K562 (cell line): ENCODE measurements around the gene ZNF649. TPM values are rescaled to one million over a fixed set of nuclear protein-coding genes. Genes with fewer than 3 reads are reported as not detected.
A peak's percentile ranks its signal among the peaks of the same experiment; 100 is the strongest.

Source experiments
- ATAC-seq: fragments of 200-7000 bp; cut with Tn5 transposase; 3 replicates; pipeline ENCODE4 v1.9.1; 2020; ENCODE audit warnings: moderate library complexity
- BruUV-seq: library from RNA; stranded (reverse); fragments of 400-500 nt; replicated peaks from 2 replicates; lab custom pipeline; 2021; lab: Mats Ljungman, UMichigan
- CTCF ChIA-PET: fragments of 300-600 bp; formaldehyde crosslinking; extraction: SDS; loops from one replicate; lab custom pipeline; 2021; ENCODE audit warnings: low intra/inter-chr PET ratio; lab: Yijun Ruan, JAX
- POLR2A ChIA-PET: fragments of 300-600, 350-650 bp; sonication (Branson Sonifier 250); formaldehyde crosslinking; extraction: SDS; loops from one replicate; lab custom pipeline; 2021; ENCODE audit warnings: antibody characterized with exemption, inconsistent platforms; lab: Yijun Ruan, JAX
- DNase-seq, 4 experiments: peaks; one replicate each; pipeline versions ENCODE4 v3.0.0 to v3.0.0-alpha.2; 2011 to 2018; ENCODE audit warnings: low spot score in 3 of 4, mixed read lengths in 3 of 4; ENCODE audit errors: extremely low read depth in 1 of 4
- FAIRE-seq: peaks from 2 replicates; lab custom pipeline; 2011; peaks lifted over from hg19 to GRCh38; lab: Jason Lieb, UNC
- H2AFZ ChIP-seq: 2 replicates; pipeline ENCODE4 v1.6.0; 2011; ENCODE audit warnings: low read depth, low read length, control low read depth, inconsistent platforms
- H3K27ac ChIP-seq: fragments of 200-600 bp; 3 replicates; pipeline ENCODE4 v1.8.0; 2011; ENCODE audit warnings: low read depth, mild to moderate bottlenecking, control low read depth, inconsistent platforms, low read length, moderate library complexity, mixed read lengths; ENCODE audit errors: extremely low read depth
- H3K27me3 ChIP-seq, 2 experiments: fragments of 300-600 bp in 1 of 2; 2 replicates in 1 of 2; 3 replicates in 1 of 2; pipeline versions ENCODE4 v1.6.0 to v1.8.0; 2011; ENCODE audit warnings: inconsistent platforms in 2 of 2, low read length in 2 of 2, mild to moderate bottlenecking in 1 of 2, mixed read lengths in 1 of 2, moderate library complexity in 1 of 2; ENCODE audit not compliant: control insufficient read depth in 2 of 2, insufficient read depth in 2 of 2
- H3K36me3 ChIP-seq: fragments of 300-600 bp; 3 replicates; pipeline ENCODE4 v1.8.0; 2011; ENCODE audit warnings: mild to moderate bottlenecking, low read length, inconsistent platforms; ENCODE audit not compliant: control insufficient read depth, insufficient read depth
- H3K4me1 ChIP-seq, 2 experiments: fragments of 200-600 bp in 1 of 2; replicated peaks in 1 of 2; 2 replicates in 1 of 2; 3 replicates in 1 of 2; pipeline versions ENCODE4 v1.5.1 to v1.8.0; 2011; ENCODE audit warnings: inconsistent platforms in 2 of 2, low read length in 2 of 2, mild to moderate bottlenecking in 1 of 2, mixed read lengths in 1 of 2, moderate library complexity in 1 of 2; ENCODE audit not compliant: control insufficient read depth in 2 of 2, insufficient read depth in 2 of 2
- H3K4me2 ChIP-seq: 2 replicates; pipeline ENCODE4 v1.6.1; 2011; ENCODE audit warnings: low read length, control low read depth, inconsistent platforms, mixed read lengths; ENCODE audit not compliant: insufficient read depth
- H3K4me3 ChIP-seq: fragments of 200-600 bp; sonication (generic), shearing (Covaris generic); 2 replicates; pipeline ENCODE4 v1.5.1; 2016; ENCODE audit warnings: control low read depth, inconsistent platforms
- H3K79me2 ChIP-seq: fragments of 200-600 bp; 3 replicates; pipeline ENCODE4 v1.8.0; 2011; ENCODE audit warnings: low read length, inconsistent platforms; ENCODE audit not compliant: control insufficient read depth, insufficient read depth
- H3K9ac ChIP-seq, 2 experiments: 2 replicates each; pipeline versions ENCODE4 v1.6.0 to v1.6.1; 2011; ENCODE audit warnings: low read depth in 2 of 2, low read length in 2 of 2, control low read depth in 1 of 2, inconsistent platforms in 1 of 2, mild to moderate bottlenecking in 1 of 2, mixed read lengths in 1 of 2; ENCODE audit not compliant: insufficient read depth in 1 of 2
- H3K9me1 ChIP-seq: one replicate; pipeline ENCODE4 v1.6.0; 2011; ENCODE audit warnings: inconsistent platforms, mild to moderate bottlenecking, low read length, moderate library complexity; ENCODE audit not compliant: control insufficient read depth, insufficient read depth
- H3K9me3 ChIP-seq: replicated peaks from 2 replicates; pipeline ENCODE4 v1.5.1; 2011; ENCODE audit warnings: low read depth, low read length, inconsistent platforms; ENCODE audit not compliant: control insufficient read depth, insufficient read depth
- H4K20me1 ChIP-seq: replicated peaks from 2 replicates; pipeline ENCODE4 v1.6.1; 2011; ENCODE audit warnings: low read length, inconsistent platforms, mixed read lengths; ENCODE audit not compliant: control insufficient read depth, insufficient read depth
- ADNP ChIP-seq: fragments of 200-800 bp; sonication (Bioruptor generic); IDR thresholded peaks from 2 replicates; pipeline ENCODE4 v1.6.1; 2016; ENCODE audit warnings: missing genetic modification characterization, missing compliant biosample characterization
- ATF2 ChIP-seq: sonication (generic); formaldehyde crosslinking; IDR thresholded peaks from 2 replicates; pipeline ENCODE4 v1.8.1; 2022; ENCODE audit warnings: missing genetic modification reagents
- BRD9 ChIP-seq: fragments of 450-650 bp; IDR thresholded peaks from 2 replicates; pipeline ENCODE4 v1.6.1; 2018; ENCODE audit warnings: low read depth; ENCODE audit not compliant: partially characterized antibody
- DMBX1 ChIP-seq: fragments of 250-450 bp; sonication (Bioruptor Pico); IDR thresholded peaks from 2 replicates; pipeline ENCODE4 v1.8.0; 2022; ENCODE audit warnings: inconsistent platforms, mild to moderate bottlenecking, moderate library complexity, borderline replicate concordance
- HMBOX1 ChIP-seq: sonication (generic); IDR thresholded peaks from 2 replicates; pipeline ENCODE4 v1.6.1; 2016
- HMGXB4 ChIP-seq: sonication (generic); formaldehyde crosslinking; IDR thresholded peaks from 2 replicates; pipeline ENCODE4 v1.8.1; 2023; ENCODE audit warnings: mild to moderate bottlenecking, missing genetic modification reagents
- MLX ChIP-seq, 2 experiments: fragments of 450-650 bp in 1 of 2; sonication (generic) in 1 of 2; formaldehyde crosslinking; conservative IDR thresholded peaks; 2 replicates each; pipeline versions ENCODE4 v1.4.0 to v1.8.1; 2020 to 2022; ENCODE audit warnings: mild to moderate bottlenecking in 1 of 2, missing genetic modification reagents in 1 of 2
- NELFE ChIP-seq: IDR thresholded peaks from 2 replicates; pipeline ENCODE4 v1.6.1; 2011; ENCODE audit warnings: mild to moderate bottlenecking; ENCODE audit not compliant: insufficient read depth, insufficient read length
- NEUROD1 ChIP-seq: fragments of 150-350 bp; IDR thresholded peaks from 2 replicates; pipeline ENCODE4 v1.6.1; 2014; ENCODE audit warnings: borderline replicate concordance, low read length, low read depth; ENCODE audit not compliant: partially characterized antibody
- SIN3A ChIP-seq, 2 experiments: fragments of 150-350 bp in 1 of 2; IDR thresholded peaks; 2 replicates each; pipeline ENCODE4 v1.6.1; 2011 to 2016; ENCODE audit warnings: borderline replicate concordance in 2 of 2, low read depth in 2 of 2, low read length in 2 of 2, mild to moderate bottlenecking in 2 of 2, moderate library complexity in 2 of 2; ENCODE audit not compliant: control insufficient read depth in 1 of 2
- SMARCC2 ChIP-seq: fragments of 450-650 bp; IDR thresholded peaks from 2 replicates; pipeline ENCODE4 v1.6.1; 2017; ENCODE audit warnings: antibody characterized with exemption, moderate library complexity, mild to moderate bottlenecking, low read depth
- TAF1 ChIP-seq: IDR thresholded peaks from 2 replicates; pipeline ENCODE4 v1.6.1; 2011; ENCODE audit warnings: mild to moderate bottlenecking, low read length, moderate library complexity; ENCODE audit not compliant: insufficient read depth, control insufficient read depth, severe bottlenecking; ENCODE audit errors: extremely low read depth
- WGBS: fragments of 100-300 bp; shearing (Covaris generic); methylation state at CpG from one replicate; pipeline ENCODE4 v1.1.6; 2016; ENCODE audit warnings: low coverage, mixed read lengths; ENCODE audit not compliant: insufficient coverage; ENCODE audit errors: missing lambda C conversion rate; 5-methylcytosine and 5-hydroxymethylcytosine counted together
- in situ Hi-C: fragments of 300-500 bp; cut with MboI; formaldehyde crosslinking; loops from 4 replicates; pipeline ENCODE4 v1.15.0; 2018; ENCODE audit warnings: inconsistent platforms, mixed read lengths
- intact Hi-C: fragments of 100-400 bp; cut with micrococcal nuclease; formaldehyde crosslinking; loops from 2 replicates; pipeline ENCODE4 v1.14.2; 2022
- polyA plus RNA-seq, 8 experiments: library from polyadenylated mRNA; depleted of rRNA in 4 of 8; stranded (reverse) in 5 of 8; unstranded in 3 of 8; fragments of >200 nt; fragmentation: Nextera tagmentation in 2 of 8; fragmentation: Illumina TruSeq in 1 of 8; extraction: Ambion mirVana in 2 of 8; extraction: Trizol in 1 of 8; gene quantifications; 2 replicates each; pipeline versions ENCODE4 v1.2.1 to v1.2.3, GENCODE V29; 2011 to 2014; ENCODE audit warnings: inconsistent platforms in 1 of 8, missing spikeins in 1 of 8
- total RNA-seq, 7 experiments: library from RNA; depleted of rRNA in 6 of 7; stranded (reverse); fragments of >200 nt in 6 of 7; fragmentation: Illumina TruSeq in 2 of 7; extraction: Trizol in 2 of 7; gene quantifications; 2 replicates each; pipeline versions ENCODE4 v1.2.1 to v1.2.3, GENCODE V29; 2011 to 2021; ENCODE audit warnings: low replicate concordance in 1 of 7
- TF ChIP-seq, protein P1 (sequence below): fragments of 450-650 bp; conservative IDR thresholded peaks from 2 replicates; pipeline ENCODE4 v1.6.1; 2016; ENCODE audit warnings: missing genetic modification characterization, low read depth, mild to moderate bottlenecking, missing compliant biosample characterization, moderate library complexity

ZNF649 gene
- total and polyA plus RNA-seq, 9 of the 15 experiments (the other 6 are each of a cell fraction or from before 2014, with no cell fraction given) = 1.4 to 14.9 (median 8.3) TPM

DNA sequence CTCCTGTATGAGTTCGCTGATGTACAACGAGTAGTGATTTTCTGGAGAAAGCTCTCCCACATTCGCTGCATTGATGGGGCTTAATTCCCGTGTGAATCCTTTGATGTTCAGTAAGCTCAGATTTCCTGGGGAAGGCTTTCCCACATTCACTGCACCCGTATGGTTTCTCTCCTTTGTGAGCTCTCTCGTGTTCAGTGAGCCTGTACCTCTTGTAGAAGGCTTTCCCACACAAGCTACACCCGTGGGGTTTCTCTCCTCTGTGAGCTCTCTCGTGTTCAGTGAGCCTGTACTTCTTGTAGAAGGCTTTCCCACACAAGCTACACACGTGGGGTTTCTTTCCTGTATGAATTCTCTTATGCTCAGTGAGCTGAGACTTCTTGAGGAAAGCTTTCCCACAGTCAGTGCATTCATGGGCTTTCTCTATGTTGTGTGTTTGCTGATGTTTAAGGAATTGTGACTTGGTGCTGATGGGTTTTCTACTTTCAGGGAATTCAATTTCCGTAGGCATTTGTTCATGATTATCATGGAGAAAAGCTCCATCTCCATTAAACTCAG lies 13.5 kb downstream of the ZNF649 start:
- no peak overlapping the region for H3K9ac ChIP-seq
- peaks cover 70% of the 10 kb centered on the region for H3K36me3 ChIP-seq
- WGBS = 90% methylated on average over 10 of the region's 10 CpGs
- ChIA-PET POLR2A (interaction anchor here (0.5 kb wide), 1 partner anchor 24 kb away, joined by 3 read pairs; no protein-coding TSS in a partner anchor), CTCF (no interaction called here)
- H3K4me3 ChIP-seq = no peak overlapping the region
- no peak overlapping the region for H2AFZ ChIP-seq
- TSS peak; percentile 10 for BruUV-seq
- peaks cover 45% of the 10 kb centered on the region for H3K9me3 ChIP-seq
- H4K20me1 ChIP-seq = no peaks in the 10 kb centered on the region
- no peaks in the 10 kb centered on the region for H3K9me1 ChIP-seq
- peaks cover 0 to 3% of the 10 kb centered on the region in 2 experiments; a peak in 1 of 5 replicates for H3K4me1 ChIP-seq
- no peaks in the 10 kb centered on the region for H3K27me3 ChIP-seq
- in situ Hi-C loops = no loop called here
- H3K79me2 ChIP-seq = no peaks in the 10 kb centered on the region; the same call in 2 of the 3 replicates
- H3K27ac ChIP-seq = no peak overlapping the region
- no peak overlapping the region for H3K4me2 ChIP-seq
- no peak for FAIRE-seq
- DNase-seq = no peak
- intact Hi-C loops = no loop called here
- no peak for ATAC-seq
- TF ChIP-seq TAF1 (no peak), HMBOX1 (no peak), MLX (CRISPR knock-in tag; conservative IDR thresholded peaks at IDR 0.05) (no peak), ATF2 (CRISPR knock-in tag) (no peak), HMGXB4 (no peak), SMARCC2 (no peak), NELFE (no peak), BRD9 (no peak), NEUROD1 (no peak), DMBX1 (no peak), ADNP (tag) (no peak), SIN3A (IDR thresholded peaks at IDR 0.05; ENCODE audit: borderline replicate concordance in 2 of 2, control insufficient read depth in 1 of 2, low read depth in 2 of 2, low read length in 2 of 2) (no peak)
- TF ChIP-seq, protein P1, sequence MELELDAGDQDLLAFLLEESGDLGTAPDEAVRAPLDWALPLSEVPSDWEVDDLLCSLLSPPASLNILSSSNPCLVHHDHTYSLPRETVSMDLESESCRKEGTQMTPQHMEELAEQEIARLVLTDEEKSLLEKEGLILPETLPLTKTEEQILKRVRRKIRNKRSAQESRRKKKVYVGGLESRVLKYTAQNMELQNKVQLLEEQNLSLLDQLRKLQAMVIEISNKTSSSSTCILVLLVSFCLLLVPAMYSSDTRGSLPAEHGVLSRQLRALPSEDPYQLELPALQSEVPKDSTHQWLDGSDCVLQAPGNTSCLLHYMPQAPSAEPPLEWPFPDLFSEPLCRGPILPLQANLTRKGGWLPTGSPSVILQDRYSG = no peak
